Chondrocyte (in vitro differentiated cells): ENCODE data around the gene CHKA. TPM values are rescaled to one million over a fixed set of nuclear protein-coding genes. Genes with fewer than 3 reads are reported as not detected.
A peak's percentile ranks its signal among the peaks of the same experiment; 100 is the strongest.

Experiments used
- DNase-seq: peaks from one replicate; pipeline ENCODE4 v3.0.0; 2021; ENCODE audit warnings: mixed read lengths, low spot score
- H3K27ac Mint-ChIP-seq: one replicate; pipeline ENCODE4 v1.8.0; 2021; ENCODE audit warnings: mild to moderate bottlenecking, moderate library complexity, mixed read lengths; ENCODE audit not compliant: unreplicated experiment
- H3K27me3 Mint-ChIP-seq: 2 replicates; pipeline ENCODE4 v1.8.0; 2021; ENCODE audit warnings: low read depth, mixed read lengths
- H3K36me3 Mint-ChIP-seq: 2 replicates; pipeline ENCODE4 v1.8.0; 2021; ENCODE audit warnings: low read depth, mixed read lengths
- H3K4me1 Mint-ChIP-seq: 2 replicates; pipeline ENCODE4 v1.8.0; 2021; ENCODE audit warnings: low read depth, mild to moderate bottlenecking, mixed read lengths
- H3K4me3 Mint-ChIP-seq: one replicate; pipeline ENCODE4 v1.8.0; 2021; ENCODE audit warnings: mild to moderate bottlenecking, moderate library complexity, mixed read lengths; ENCODE audit not compliant: unreplicated experiment
- H3K9me3 Mint-ChIP-seq: 2 replicates; pipeline ENCODE4 v1.8.0; 2021; ENCODE audit warnings: low read depth, mixed read lengths
- total RNA-seq: library from RNA; stranded (reverse); gene quantifications from 3 replicates; pipeline ENCODE4 v1.2.1, GENCODE V29; 2021
- TF ChIP-seq, protein P1 (sequence below): fragments of 200-600 bp; sonication (generic); IDR thresholded peaks from 2 replicates; pipeline ENCODE4 v1.5.0; 2021; ENCODE audit warnings: antibody characterized with exemption, mild to moderate bottlenecking, moderate library complexity

The CHKA gene
- total RNA-seq, 1 donor from 2014 or later, result 21.0 TPM

DNA sequence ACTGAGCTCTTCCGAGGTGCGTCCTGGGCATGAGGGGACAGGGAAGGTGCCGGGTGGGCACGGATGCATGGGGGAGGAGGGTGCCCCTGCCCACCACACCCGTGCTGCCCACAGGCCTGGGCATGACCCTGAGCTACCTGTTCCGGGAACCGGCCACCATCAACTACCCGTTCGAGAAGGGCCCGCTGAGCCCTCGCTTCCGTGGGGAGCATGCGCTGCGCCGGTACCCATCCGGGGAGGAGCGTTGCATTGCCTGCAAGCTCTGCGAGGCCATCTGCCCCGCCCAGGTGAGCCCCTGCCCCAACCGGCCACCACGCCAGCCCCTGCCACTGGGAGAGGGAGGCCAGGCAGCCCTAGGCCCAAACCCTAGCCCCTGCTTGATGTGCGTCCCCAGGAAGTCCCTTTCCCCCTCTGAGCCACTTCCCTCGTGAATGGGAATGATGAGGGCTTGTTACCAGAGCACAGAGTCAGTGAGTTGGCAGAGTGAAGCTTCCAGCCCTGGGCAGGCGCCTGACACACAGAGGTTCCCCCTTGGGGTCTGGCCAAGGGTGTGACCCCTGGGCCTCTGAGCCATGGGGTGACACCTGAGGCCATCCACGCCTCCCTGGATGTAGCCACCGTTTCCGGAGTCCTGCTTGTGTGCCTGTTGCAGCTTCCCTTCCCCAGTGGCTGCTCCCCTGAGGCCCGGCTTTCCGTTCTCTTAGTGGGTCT lies 88.0 kb downstream of the CHKA start:
- no peak overlapping the region for H3K4me3 Mint-ChIP-seq
- no peaks in the 10 kb centered on the region for H3K27me3 Mint-ChIP-seq
- no peaks in the 10 kb centered on the region for H3K9me3 Mint-ChIP-seq
- no peak for DNase-seq
- H3K36me3 Mint-ChIP-seq, result peaks cover 5% of the 10 kb centered on the region
- TF ChIP-seq, protein P1, sequence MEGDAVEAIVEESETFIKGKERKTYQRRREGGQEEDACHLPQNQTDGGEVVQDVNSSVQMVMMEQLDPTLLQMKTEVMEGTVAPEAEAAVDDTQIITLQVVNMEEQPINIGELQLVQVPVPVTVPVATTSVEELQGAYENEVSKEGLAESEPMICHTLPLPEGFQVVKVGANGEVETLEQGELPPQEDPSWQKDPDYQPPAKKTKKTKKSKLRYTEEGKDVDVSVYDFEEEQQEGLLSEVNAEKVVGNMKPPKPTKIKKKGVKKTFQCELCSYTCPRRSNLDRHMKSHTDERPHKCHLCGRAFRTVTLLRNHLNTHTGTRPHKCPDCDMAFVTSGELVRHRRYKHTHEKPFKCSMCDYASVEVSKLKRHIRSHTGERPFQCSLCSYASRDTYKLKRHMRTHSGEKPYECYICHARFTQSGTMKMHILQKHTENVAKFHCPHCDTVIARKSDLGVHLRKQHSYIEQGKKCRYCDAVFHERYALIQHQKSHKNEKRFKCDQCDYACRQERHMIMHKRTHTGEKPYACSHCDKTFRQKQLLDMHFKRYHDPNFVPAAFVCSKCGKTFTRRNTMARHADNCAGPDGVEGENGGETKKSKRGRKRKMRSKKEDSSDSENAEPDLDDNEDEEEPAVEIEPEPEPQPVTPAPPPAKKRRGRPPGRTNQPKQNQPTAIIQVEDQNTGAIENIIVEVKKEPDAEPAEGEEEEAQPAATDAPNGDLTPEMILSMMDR, result no peak
- no peak overlapping the region for H3K27ac Mint-ChIP-seq
- peaks cover 36% of the 10 kb centered on the region for H3K4me1 Mint-ChIP-seq

- Mint-ChIP-seq H3K27ac (no peak overlapping the region), H3K4me1 (peaks cover 45% of the 10 kb centered on the region), H3K36me3 (peaks cover 6% of the 10 kb centered on the region), H3K4me3 (peak overlapping the region; percentile 97), H3K27me3 (no peaks in the 10 kb centered on the region), H3K9me3 (no peaks in the 10 kb centered on the region)
- DNase-seq, result no peak
- TF ChIP-seq, protein P1, result no peak
These were observed 89.2 kb downstream of the CHKA start for GRCh38 chr11:68032003-68032402.

DNA sequence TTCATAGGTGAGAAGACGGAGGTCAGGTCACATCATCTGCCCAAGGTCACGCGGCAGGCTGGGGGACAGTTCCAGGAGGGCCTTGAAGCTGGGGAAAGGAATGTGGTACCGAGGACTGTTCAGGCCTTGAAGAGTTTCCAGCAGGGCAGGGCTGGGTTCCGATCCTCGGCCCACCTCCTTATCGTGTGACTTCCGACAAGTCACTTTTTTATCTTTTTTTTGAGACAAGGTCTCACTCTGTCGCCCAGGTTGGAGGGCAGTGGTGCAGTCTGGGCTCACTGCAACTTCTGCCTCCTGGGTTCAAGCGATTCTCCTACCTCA lies 90.1 kb downstream of the CHKA start:
- H3K36me3 Mint-ChIP-seq, result peaks cover 6% of the 10 kb centered on the region
- H3K9me3 Mint-ChIP-seq, result no peaks in the 10 kb centered on the region
- peak overlapping the region; percentile 97 for H3K4me3 Mint-ChIP-seq
- TF ChIP-seq, protein P1, result no peak
- H3K4me1 Mint-ChIP-seq, result peaks cover 53% of the 10 kb centered on the region
- H3K27me3 Mint-ChIP-seq, result no peaks in the 10 kb centered on the region
- H3K27ac Mint-ChIP-seq, result peak overlapping the region; percentile 96
- DNase-seq, result no peak

DNA sequence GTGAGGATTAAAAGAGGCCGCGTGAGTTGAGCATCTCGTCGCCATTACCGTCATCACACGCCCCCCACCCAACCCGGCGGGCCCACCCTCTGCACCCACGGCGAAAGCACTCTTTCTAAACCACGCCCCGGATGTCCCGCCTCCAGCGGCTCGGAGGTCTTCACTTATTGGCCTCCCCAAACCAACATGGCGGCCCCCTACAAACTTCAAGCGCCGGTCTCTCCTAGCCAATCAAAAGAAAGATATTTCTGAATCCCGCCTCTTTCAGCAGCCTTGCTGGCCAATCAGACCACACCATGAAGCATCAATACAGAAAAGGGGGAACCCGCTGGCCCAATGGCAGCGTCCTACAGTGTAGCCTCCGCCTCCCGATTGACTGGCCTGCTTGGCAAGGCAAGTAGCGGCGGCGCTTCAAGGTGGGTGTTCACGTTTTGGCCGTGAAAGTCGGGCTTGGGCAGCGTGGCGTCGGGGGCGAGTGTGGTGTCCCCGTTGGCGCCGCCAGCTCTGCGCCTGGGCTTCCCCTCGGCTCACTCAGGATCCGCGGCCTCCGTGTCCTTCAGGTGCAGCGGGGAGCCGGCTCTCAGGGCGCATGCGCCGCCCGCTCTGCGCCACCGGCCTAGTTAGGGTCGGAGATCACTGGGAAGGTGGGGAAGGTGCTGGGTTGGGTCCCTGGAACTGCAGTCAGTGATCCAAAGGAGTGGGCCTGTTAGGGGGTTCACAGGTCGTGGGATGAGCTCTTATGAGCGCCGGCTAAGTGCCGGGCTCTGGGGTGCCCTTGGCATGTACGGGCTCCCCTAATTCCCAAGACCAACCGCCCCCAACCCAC lies 90.7 kb downstream of the CHKA start, which contains the start of gene NDUFS8:
NDUFS8 (plus strand) TSS at position 364 of the 826 bp plus-strand sequence. CDS start 1,471 bp downstream, outside the sequence.
- Mint-ChIP-seq H3K4me3 (peak within 1 kb of the TSS; percentile 97), H3K36me3 (peaks cover 8% of the 10 kb centered on the region), H3K27me3 (no peaks in the 10 kb centered on the region), H3K9me3 (peaks cover 2% of the 10 kb centered on the region), H3K27ac (peak within 1 kb of the TSS; percentile 96), H3K4me1 (peaks cover 55% of the 10 kb centered on the region)
- TF ChIP-seq, protein P1, result no peak
- no peak for DNase-seq

- peaks cover 10% of the 10 kb centered on the region for H3K9me3 Mint-ChIP-seq
- H3K27ac Mint-ChIP-seq, result peak overlapping the region; percentile 96
- no peak for DNase-seq
- H3K36me3 Mint-ChIP-seq, result peaks cover 15% of the 10 kb centered on the region
- no peaks in the 10 kb centered on the region for H3K27me3 Mint-ChIP-seq
- H3K4me3 Mint-ChIP-seq, result peak overlapping the region; percentile 97
- peaks cover 55% of the 10 kb centered on the region for H3K4me1 Mint-ChIP-seq
- TF ChIP-seq, protein P1, result no peak
These were observed 92.2 kb downstream of the CHKA start for GRCh38 chr11:68028802-68029545.
